Neural cell (in vitro differentiated cells): ENCODE measurements around the gene CREB3L1.

Experiments
- EZH2 ChIP-seq: fragments of 200-600, 300-800 bp; shearing (Covaris generic), sonication (generic); IDR thresholded peaks from 2 replicates; pipeline ENCODE4 v1.6.1; 2014; ENCODE audit warnings: antibody characterized with exemption, low read length, borderline replicate concordance, mild to moderate bottlenecking; ENCODE audit not compliant: insufficient read depth, poor library complexity, severe bottlenecking
- SMC3 ChIP-seq: fragments of 450-650 bp; conservative IDR thresholded peaks from 2 replicates; pipeline ENCODE4 v1.6.1; 2014; ENCODE audit warnings: antibody characterized with exemption, mild to moderate bottlenecking, moderate library complexity; ENCODE audit not compliant: poor library complexity
- TAF1 ChIP-seq: IDR thresholded peaks from 2 replicates; pipeline ENCODE4 v1.6.1; 2012; ENCODE audit warnings: low read depth
- TF ChIP-seq, protein P1 (sequence below): fragments of 450-650 bp; IDR thresholded peaks from 2 replicates; pipeline ENCODE4 v1.5.1; 2014; ENCODE audit warnings: antibody characterized with exemption, mild to moderate bottlenecking, moderate library complexity; ENCODE audit not compliant: poor library complexity, severe bottlenecking
- TF ChIP-seq, protein P2 (sequence below): IDR thresholded peaks from 2 replicates; pipeline ENCODE4 v1.6.1; 2012; ENCODE audit warnings: borderline replicate concordance

DNA sequence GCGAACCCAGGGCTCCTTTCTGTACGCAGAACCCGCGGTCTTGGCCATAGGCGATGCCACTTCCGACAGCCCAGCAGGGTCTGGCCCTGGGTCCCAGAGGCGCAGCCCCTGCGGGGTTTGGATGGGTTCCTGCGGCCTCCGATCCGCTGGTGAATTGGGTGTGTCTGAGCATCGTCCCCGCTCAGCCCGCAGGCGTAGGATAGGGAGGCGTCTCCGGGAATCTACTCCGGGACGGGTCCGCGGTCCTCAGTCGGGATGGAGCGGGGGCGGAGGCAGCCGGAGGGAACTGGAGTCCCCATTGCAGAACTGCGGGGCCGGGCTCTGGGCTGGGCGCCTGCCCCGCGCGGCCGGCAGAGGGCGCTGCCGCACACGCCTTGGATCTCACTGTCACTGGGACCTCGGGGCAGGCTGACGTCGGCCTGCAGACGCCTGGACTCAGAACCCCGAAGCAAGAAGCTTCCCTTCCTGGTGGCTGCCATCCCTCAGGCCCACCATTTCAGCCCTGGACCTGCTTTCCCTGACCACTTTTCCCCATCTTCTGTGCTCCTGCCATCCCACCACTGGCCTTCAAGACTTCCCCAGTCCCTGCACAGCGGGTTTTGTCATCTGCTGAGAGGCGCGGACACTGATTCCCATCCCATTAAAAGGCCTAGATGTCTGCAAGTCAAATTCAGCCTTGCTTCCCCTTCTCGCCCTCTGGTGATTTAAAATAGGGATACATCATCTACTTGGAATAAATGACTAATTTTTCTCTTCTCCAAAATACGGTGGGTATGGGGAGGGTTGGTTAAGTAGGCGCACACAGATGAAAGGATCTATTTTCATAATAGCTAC is 38.3 kb upstream of the CREB3L1 start:
- TF ChIP-seq, protein P1, sequence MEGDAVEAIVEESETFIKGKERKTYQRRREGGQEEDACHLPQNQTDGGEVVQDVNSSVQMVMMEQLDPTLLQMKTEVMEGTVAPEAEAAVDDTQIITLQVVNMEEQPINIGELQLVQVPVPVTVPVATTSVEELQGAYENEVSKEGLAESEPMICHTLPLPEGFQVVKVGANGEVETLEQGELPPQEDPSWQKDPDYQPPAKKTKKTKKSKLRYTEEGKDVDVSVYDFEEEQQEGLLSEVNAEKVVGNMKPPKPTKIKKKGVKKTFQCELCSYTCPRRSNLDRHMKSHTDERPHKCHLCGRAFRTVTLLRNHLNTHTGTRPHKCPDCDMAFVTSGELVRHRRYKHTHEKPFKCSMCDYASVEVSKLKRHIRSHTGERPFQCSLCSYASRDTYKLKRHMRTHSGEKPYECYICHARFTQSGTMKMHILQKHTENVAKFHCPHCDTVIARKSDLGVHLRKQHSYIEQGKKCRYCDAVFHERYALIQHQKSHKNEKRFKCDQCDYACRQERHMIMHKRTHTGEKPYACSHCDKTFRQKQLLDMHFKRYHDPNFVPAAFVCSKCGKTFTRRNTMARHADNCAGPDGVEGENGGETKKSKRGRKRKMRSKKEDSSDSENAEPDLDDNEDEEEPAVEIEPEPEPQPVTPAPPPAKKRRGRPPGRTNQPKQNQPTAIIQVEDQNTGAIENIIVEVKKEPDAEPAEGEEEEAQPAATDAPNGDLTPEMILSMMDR = peak; percentile 98
- TF ChIP-seq EZH2 = no peak
- TF ChIP-seq TAF1 = no peak
- TF ChIP-seq, protein P2, sequence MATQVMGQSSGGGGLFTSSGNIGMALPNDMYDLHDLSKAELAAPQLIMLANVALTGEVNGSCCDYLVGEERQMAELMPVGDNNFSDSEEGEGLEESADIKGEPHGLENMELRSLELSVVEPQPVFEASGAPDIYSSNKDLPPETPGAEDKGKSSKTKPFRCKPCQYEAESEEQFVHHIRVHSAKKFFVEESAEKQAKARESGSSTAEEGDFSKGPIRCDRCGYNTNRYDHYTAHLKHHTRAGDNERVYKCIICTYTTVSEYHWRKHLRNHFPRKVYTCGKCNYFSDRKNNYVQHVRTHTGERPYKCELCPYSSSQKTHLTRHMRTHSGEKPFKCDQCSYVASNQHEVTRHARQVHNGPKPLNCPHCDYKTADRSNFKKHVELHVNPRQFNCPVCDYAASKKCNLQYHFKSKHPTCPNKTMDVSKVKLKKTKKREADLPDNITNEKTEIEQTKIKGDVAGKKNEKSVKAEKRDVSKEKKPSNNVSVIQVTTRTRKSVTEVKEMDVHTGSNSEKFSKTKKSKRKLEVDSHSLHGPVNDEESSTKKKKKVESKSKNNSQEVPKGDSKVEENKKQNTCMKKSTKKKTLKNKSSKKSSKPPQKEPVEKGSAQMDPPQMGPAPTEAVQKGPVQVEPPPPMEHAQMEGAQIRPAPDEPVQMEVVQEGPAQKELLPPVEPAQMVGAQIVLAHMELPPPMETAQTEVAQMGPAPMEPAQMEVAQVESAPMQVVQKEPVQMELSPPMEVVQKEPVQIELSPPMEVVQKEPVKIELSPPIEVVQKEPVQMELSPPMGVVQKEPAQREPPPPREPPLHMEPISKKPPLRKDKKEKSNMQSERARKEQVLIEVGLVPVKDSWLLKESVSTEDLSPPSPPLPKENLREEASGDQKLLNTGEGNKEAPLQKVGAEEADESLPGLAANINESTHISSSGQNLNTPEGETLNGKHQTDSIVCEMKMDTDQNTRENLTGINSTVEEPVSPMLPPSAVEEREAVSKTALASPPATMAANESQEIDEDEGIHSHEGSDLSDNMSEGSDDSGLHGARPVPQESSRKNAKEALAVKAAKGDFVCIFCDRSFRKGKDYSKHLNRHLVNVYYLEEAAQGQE = no peak
- peak; percentile 93 for TF ChIP-seq SMC3
